GM19324 (cell line): ENCODE data around the gene B4GALNT1.
"Not testable (repeated sequence)": the region's sequence is repeated elsewhere in the genome, so short reads cannot be mapped to it uniquely, and the experiment has no call there.

Experiments used
- ATAC-seq: cut with Tn5 transposase; IDR thresholded peaks from one replicate; pipeline ENCODE4 v1.9.1; 2021; ENCODE audit warnings: mild to moderate bottlenecking, moderate library complexity; ENCODE audit not compliant: unreplicated experiment, low FRiP score

The B4GALNT1 gene

DNA sequence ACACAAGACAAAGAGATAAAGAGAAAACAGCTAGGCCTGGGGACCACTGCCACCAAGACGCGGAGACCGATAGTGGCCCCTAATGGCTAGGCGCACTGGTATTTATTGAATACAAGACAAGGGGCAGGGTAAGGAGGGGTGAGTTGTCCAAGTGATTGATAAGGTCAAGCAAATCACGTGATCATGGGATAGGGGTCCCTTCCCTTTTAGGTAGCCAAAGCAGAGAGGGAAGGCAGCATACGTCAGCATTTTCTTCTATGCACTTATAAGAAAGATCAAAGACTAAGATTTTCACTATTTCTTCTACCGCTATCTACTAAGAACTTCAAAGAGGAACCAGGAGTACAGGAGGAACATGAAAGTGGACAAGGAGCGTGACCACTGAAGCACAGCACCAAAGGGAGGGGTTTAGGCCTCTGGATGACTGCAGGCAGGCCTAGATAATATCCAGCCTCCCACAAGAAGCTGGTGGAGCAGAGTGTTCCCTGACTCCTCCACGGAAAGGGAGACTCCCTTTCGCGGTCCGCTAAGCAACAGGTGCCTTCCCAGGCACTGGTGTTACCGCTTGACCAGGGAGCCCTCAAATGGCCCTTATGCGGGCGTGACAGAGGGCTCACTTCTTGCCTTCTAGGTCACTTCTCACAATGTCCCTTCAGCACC, 43.9 kb downstream of the B4GALNT1 start:
- ATAC-seq: not testable (repeated sequence)

GRCh38 chr12:57586832-57587429, 46.1 kb downstream of the B4GALNT1 start:
- ATAC-seq: no peak

DNA sequence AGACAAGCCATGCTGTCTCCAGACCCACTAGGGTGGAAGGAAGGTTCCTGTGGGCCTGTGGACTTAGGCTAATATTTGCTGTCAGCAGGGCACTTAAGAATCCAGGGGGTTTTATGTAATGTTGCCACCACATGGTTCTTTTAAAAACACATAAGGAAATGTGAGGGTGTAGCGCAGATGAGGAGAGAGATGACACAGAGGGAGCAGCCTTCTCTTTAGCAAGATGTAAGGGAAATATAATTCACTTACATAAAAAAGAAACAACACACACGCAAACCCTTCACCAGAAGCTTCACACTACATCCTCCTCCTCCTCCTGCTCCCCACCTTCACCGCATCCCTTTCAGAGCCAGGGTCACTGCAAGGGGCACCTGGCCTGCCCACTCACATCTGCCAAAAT, 46.9 kb downstream of the B4GALNT1 start:
- ATAC-seq: no peak

DNA sequence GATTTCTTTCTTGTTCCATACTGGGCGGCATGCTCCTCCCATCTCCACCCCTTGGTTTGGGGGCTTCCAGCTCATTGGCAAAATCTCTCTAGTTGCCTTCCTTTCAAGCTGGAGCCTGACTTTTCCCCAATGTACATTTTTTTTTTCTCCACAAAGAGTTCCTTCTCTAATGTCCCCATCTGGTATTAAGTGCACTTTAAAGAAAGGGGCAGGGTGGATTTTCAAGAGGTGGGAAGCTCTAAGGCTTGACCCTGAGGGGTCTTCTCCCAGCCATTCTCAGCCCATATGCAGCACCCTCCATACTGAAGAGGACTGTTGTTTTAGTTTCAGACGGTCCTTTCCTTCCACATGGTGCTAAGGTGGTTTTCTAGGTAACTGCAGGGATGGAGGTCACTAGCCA, 47.8 kb downstream of the B4GALNT1 start:
- ATAC-seq: no peak

DNA sequence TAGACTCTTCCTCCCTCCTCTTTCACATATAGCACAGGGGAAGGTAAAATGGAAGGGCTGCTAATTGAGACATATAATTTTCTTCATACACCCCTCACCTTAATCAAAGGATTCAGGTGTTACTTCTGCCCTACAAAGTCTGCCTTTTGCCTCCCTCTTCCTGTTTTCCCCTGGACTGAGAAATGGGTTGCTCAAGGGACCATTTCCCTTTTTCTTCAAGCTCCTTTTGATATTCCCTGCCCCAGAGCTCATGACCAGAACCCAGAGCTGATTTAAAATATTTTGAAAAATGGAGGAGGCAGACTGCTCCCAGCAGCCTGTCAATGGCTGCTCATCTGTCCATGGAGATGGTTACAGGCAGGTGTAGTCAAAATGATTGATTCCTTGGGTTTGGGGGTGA, 48.3 kb downstream of the B4GALNT1 start:
- ATAC-seq: no peak

- ATAC-seq: no peak
Observed at GRCh38 chr12:57584050-57584449, 49.0 kb downstream of the B4GALNT1 start.

DNA sequence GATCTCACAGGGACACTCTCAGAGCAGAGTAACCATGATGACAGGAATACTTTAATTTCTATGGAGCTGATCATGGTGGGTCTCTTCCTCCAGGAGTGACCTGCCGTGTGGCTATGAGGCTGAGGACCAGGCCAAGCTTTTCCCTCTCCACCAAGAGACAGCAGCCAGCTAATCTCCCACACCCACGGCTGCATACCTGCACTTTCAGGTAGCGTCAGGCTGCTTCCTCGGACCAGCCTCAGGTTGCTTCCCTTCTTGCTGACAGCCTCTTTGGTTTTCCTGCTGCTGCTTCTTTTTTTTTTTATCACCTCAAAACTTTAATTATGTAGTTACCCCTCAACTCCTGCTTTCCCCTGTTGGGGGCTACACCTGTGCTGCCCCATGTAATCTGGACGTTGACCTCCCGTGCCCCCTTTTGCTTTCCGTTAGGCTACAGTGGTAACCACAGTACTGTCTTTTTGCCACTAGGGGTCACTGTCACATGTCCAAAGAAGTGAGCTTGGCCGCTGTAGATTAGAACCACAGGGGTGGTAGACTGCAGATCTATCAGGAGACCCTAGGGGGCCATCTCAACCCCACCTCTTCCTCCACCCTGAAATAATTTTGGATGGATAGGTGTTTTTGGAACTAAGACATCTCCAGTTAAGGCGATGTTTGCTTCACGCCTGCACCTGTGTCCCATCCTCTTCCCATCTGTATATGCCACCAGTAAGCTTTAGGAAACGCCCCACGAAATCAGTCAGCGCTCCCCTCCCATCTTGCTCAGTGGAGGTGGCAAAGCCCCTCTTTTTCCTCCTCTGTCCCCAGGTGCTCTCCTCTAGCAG, 49.8 kb downstream of the B4GALNT1 start:
- peak; percentile 80 for ATAC-seq

DNA sequence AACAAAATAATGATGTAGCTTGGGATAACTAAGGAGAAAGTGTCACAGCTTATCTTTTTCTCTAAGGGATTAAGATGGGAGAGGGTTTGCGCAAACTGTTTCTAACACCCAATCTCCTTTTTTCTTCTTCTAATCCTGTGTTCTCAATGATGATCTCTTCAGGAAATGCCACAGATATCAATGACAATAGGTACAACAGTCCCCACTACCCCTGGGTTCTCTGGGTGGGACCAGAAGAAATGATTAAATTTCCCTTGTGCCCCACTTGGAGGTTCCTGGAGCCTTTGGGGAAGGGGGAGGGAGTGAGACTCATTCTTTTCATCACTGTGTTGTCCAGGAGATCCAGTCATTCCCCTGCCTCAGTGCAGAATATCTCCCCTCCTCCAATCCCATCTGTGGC, 50.6 kb downstream of the B4GALNT1 start:
- no peak for ATAC-seq

- ATAC-seq: no peak
Observed at GRCh38 chr12:57581802-57582201, 51.2 kb downstream of the B4GALNT1 start.

DNA sequence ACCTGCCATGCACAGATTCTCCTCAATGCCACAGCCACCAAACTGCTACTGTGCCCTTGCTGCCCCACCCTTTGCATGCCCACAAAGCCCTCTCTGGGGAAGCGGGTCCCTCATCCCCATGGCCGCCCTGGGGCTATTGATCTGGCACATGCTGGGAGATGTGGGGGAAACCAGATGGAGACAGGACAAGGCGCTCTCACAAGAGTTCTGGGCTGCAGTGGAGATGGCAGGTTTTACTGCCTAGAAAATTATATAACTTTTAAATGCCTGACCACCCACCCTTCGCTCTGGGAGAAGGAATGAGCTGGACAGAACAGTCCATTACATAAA, 52.6 kb downstream of the B4GALNT1 start:
- ATAC-seq: no peak

GRCh38 chr12:57579677-57580465, 53.1 kb downstream of the B4GALNT1 start:
- ATAC-seq: no peak

- ATAC-seq: no peak
Observed at GRCh38 chr12:57579011-57579410, 54.0 kb downstream of the B4GALNT1 start.

DNA sequence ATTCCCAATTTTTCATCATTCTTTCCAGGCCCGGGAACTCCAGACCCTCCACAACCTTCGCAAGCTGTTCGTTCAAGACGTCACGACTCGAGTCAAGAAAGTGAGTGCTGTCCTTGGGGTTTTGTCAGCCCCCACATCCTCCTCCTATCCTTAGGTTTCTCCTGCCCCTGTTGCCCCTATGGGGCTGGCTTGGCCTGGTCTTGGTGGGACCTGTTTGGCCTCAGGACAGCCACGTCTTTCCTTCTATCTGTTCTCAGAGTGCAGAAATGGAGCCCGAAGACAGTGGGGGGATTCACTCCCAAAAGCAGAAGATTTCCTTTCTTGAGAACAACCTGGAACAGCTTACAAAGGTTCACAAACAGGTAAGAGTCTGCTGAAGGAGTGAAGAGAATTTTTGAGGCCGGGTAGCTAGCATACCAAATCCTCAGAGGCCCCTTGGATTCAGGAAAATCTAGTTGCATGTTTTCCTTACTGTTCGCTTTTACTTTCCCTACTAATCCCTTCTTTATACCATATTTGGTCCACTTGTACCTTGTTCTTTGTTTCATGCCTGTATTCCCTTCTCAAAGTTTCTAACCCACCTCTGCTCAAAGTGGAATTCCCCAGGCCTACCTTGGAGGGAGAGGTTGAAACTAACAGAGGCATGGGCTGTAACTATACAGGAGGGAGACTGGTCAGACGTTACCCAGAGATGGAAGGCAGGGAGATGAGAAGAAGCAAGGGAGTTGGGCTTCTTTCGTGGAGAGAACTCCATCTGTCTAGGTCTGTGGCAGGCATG, 54.8 kb downstream of the B4GALNT1 start:
- no peak for ATAC-seq

DNA sequence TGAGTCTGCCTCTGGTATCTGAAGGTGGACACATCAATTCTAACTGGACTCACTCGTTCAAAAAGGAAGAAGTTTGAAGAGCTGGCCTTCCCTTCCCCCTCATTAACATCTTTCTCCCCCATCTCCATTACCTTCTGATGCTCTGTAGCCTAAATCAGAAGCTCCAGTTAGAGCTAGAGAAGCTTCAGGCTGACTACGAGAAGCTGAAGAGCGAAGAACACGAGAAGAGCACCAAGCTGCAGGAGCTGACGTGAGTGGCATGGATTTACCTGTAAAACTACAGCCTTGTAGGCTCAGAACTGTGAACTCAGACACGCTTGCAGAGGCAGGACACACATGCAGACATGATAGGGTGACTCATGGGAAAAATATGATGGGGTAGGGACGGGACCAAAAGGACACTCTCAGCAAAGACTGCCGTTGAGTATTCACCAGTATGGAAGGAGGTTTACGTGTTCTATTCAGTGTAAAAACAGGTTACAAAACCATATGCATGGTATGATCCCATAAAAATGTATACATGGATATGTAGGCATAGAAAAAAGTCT, 56.3 kb downstream of the B4GALNT1 start:
- ATAC-seq: no peak
